IMR-90 (cell line): Measurements from ENCODE around the gene CTNND2. TPM values are rescaled to one million over a fixed set of nuclear protein-coding genes. Genes with fewer than 3 reads are reported as not detected.
"Not testable (repeated sequence)": the region's sequence is repeated elsewhere in the genome, so short reads cannot be mapped to it uniquely, and the experiment has no call there.

Source experiments
- ATAC-seq: fragments of 200-7000 bp; cut with Tn5 transposase; 2 replicates; pipeline ENCODE4 v1.9.1; 2020; ENCODE audit warnings: low read depth, mild to moderate bottlenecking, moderate library complexity
- BruUV-seq: library from RNA; stranded (reverse); fragments of 400-500 nt; replicated peaks from 2 replicates; lab custom pipeline; 2021; lab: Mats Ljungman, UMichigan
- CTCF ChIA-PET: fragments of 300-600 bp; formaldehyde crosslinking; extraction: SDS; loops from one replicate; lab custom pipeline; 2021; ENCODE audit warnings: antibody characterized with exemption; lab: Yijun Ruan, JAX
- POLR2A ChIA-PET: fragments of 300-600 bp; sonication (Branson Sonifier 250); formaldehyde crosslinking; loops from one replicate; lab custom pipeline; 2022; ENCODE audit warnings: antibody characterized with exemption; ENCODE audit not compliant: unreplicated experiment; lab: Charles Lee
- DNase-seq: peaks from one replicate; pipeline ENCODE4 v3.0.0; 2013
- H2AFZ ChIP-seq: replicated peaks from 2 replicates; pipeline ENCODE3; 2013; ENCODE audit warnings: low read length, mild to moderate bottlenecking; ENCODE audit not compliant: poor library complexity
- H2AK5ac ChIP-seq: 2 replicates; pipeline ENCODE4 v1.6.1; 2013; ENCODE audit warnings: low read depth, low read length, inconsistent platforms
- H2AK9ac ChIP-seq: replicated peaks from 2 replicates; pipeline ENCODE3; 2013; ENCODE audit warnings: mild to moderate bottlenecking, low read depth, low read length, moderate library complexity; ENCODE audit not compliant: poor library complexity
- H2BK120ac ChIP-seq: 2 replicates; pipeline ENCODE4 v1.6.1; 2013; ENCODE audit warnings: low read depth, low read length, inconsistent platforms
- H2BK15ac ChIP-seq: 3 replicates; pipeline ENCODE4 v1.6.1; 2013; ENCODE audit warnings: low read depth, low read length, inconsistent platforms
- H2BK20ac ChIP-seq: 2 replicates; pipeline ENCODE4 v1.6.1; 2013; ENCODE audit warnings: low read depth, mild to moderate bottlenecking, inconsistent platforms, low read length, moderate library complexity
- H2BK5ac ChIP-seq: 2 replicates; pipeline ENCODE4 v1.6.1; 2013; ENCODE audit warnings: mild to moderate bottlenecking, low read depth, low read length, inconsistent platforms; ENCODE audit not compliant: poor library complexity, severe bottlenecking
- H3K14ac ChIP-seq: replicated peaks from 2 replicates; pipeline ENCODE4 v1.6.1; 2013; ENCODE audit warnings: low read depth, low read length, inconsistent platforms
- H3K18ac ChIP-seq: 2 replicates; pipeline ENCODE4 v1.6.1; 2013; ENCODE audit warnings: low read depth, low read length, control low read depth
- H3K23ac ChIP-seq: 2 replicates; pipeline ENCODE4 v1.6.1; 2013; ENCODE audit warnings: low read depth, low read length, inconsistent platforms
- H3K27ac ChIP-seq: 2 replicates; pipeline ENCODE4 v1.5.1; 2013; ENCODE audit warnings: mild to moderate bottlenecking, control low read depth, low read length; ENCODE audit not compliant: insufficient read depth
- H3K27me3 ChIP-seq: 2 replicates; pipeline ENCODE4 v1.6.1; 2013; ENCODE audit warnings: low read length; ENCODE audit not compliant: control insufficient read depth, insufficient read depth
- H3K36me3 ChIP-seq: 2 replicates; pipeline ENCODE4 v1.6.1; 2013; ENCODE audit warnings: low read length, mixed read lengths; ENCODE audit not compliant: control insufficient read depth, insufficient read depth
- H3K4ac ChIP-seq: 2 replicates; pipeline ENCODE4 v1.6.1; 2013; ENCODE audit warnings: low read depth, low read length, inconsistent platforms
- H3K4me1 ChIP-seq: 2 replicates; pipeline ENCODE4 v1.6.1; 2013; ENCODE audit warnings: low read length, mixed read lengths; ENCODE audit not compliant: control insufficient read depth, insufficient read depth
- H3K4me2 ChIP-seq: 2 replicates; pipeline ENCODE4 v1.6.1; 2013; ENCODE audit warnings: low read depth, mild to moderate bottlenecking, control low read depth, low read length, moderate library complexity
- H3K4me3 ChIP-seq: 2 replicates; pipeline ENCODE4 v1.5.1; 2013; ENCODE audit warnings: low read depth, mild to moderate bottlenecking, control low read depth, low read length, moderate library complexity; ENCODE audit not compliant: insufficient read depth
- H3K56ac ChIP-seq: 2 replicates; pipeline ENCODE4 v1.6.1; 2013; ENCODE audit warnings: low read length, inconsistent platforms; ENCODE audit not compliant: insufficient read depth; ENCODE audit errors: extremely low read depth
- H3K79me1 ChIP-seq, 2 experiments: 2 replicates each; pipeline ENCODE4 v1.6.1; 2013; ENCODE audit warnings: low read length in 2 of 2, inconsistent platforms in 1 of 2, low read depth in 1 of 2
- H3K9ac ChIP-seq: 2 replicates; pipeline ENCODE4 v1.6.1; 2013; ENCODE audit warnings: low read depth, low read length, control low read depth
- H3K9me1 ChIP-seq: 2 replicates; pipeline ENCODE4 v1.6.1; 2013; ENCODE audit warnings: low read length, inconsistent platforms; ENCODE audit not compliant: insufficient read depth
- H3K9me3 ChIP-seq: 2 replicates; pipeline ENCODE4 v1.6.1; 2013; ENCODE audit warnings: low read length; ENCODE audit not compliant: control insufficient read depth, insufficient read depth
- H4K20me1 ChIP-seq: 2 replicates; pipeline ENCODE4 v1.6.1; 2013; ENCODE audit warnings: low read length, inconsistent platforms; ENCODE audit not compliant: insufficient read depth
- H4K5ac ChIP-seq: 2 replicates; pipeline ENCODE4 v1.6.1; 2013; ENCODE audit warnings: mild to moderate bottlenecking, low read depth, low read length, control low read depth
- H4K8ac ChIP-seq, 2 experiments: 2 replicates each; pipeline ENCODE4 v1.6.1; 2013; ENCODE audit warnings: low read depth in 2 of 2, low read length in 2 of 2, control low read depth in 1 of 2, inconsistent platforms in 1 of 2
- H4K91ac ChIP-seq: 2 replicates; pipeline ENCODE4 v1.6.1; 2013; ENCODE audit warnings: low read depth, low read length, inconsistent platforms; ENCODE audit not compliant: insufficient read depth
- CTCF ChIP-seq: conservative IDR thresholded peaks from 2 replicates; pipeline ENCODE4 v1.5.1; 2012; ENCODE audit warnings: mild to moderate bottlenecking, low read depth, low read length, improper control_type of control experiment
- NFE2L2 ChIP-seq: fragments of 150-350 bp; IDR thresholded peaks from 2 replicates; pipeline ENCODE4 v1.6.1; 2016; ENCODE audit warnings: low read depth, mild to moderate bottlenecking, low read length
- POLR2A ChIP-seq: IDR thresholded peaks from 2 replicates; pipeline ENCODE4 v1.6.1; 2012; ENCODE audit warnings: mild to moderate bottlenecking, low read depth, low read length
- WGBS, 2 experiments: methylation state at CpG; one replicate each; pipeline versions ENCODE4 v1.1.5 to v1.1.7; 2013; ENCODE audit warnings: missing lambda C conversion rate in 2 of 2; ENCODE audit not compliant: insufficient read length in 1 of 2; ENCODE audit errors: extremely low coverage in 2 of 2; 5-methylcytosine and 5-hydroxymethylcytosine counted together
- dilution Hi-C: fragments of 300-500 bp; cut with HindIII; formaldehyde crosslinking; loops from one replicate; pipeline ENCODE4 v1.14.3; 2018; ENCODE audit warnings: low sequenced_read_pairs; ENCODE audit not compliant: unreplicated experiment
- in situ Hi-C: fragments of 300-500 bp; cut with MboI; formaldehyde crosslinking; loops from 3 replicates; pipeline ENCODE4 v1.14.3; 2019; ENCODE audit warnings: low sequenced_read_pairs, inconsistent platforms, mixed read lengths
- intact Hi-C: fragments of 100-400 bp; cut with micrococcal nuclease; formaldehyde crosslinking; loops from 2 replicates; pipeline ENCODE4 v1.10.0; 2022
- polyA plus RNA-seq, 3 experiments: library from polyadenylated mRNA; depleted of rRNA; stranded (reverse); fragments of >200 nt; gene quantifications; 2 replicates each; pipeline ENCODE4 v1.2.3, GENCODE V29; 2012; ENCODE audit warnings: low replicate concordance in 1 of 3
- total RNA-seq: library from RNA; depleted of rRNA; stranded (reverse); fragments of >200 nt; gene quantifications from 2 replicates; pipeline ENCODE4 v1.2.3, GENCODE V29; 2012

Gene CTNND2
- total and polyA plus RNA-seq, 2 of the 4 experiments (the other 2 are of a cell fraction): not detected

GRCh38 chr5:11851416-11851815 lies 52.8 kb downstream of the CTNND2 start:
- intact Hi-C loops: no loop called here
- Histone ChIP-seq H4K8ac (no peak overlapping the region), H3K4ac (no peak overlapping the region), H3K18ac (no peak overlapping the region), H3K4me2 (no peak overlapping the region), H4K20me1 (no peaks in the 10 kb centered on the region), H3K9ac (no peak overlapping the region), H4K91ac (no peak overlapping the region), H3K27ac (no peak overlapping the region), H2AFZ (no peak overlapping the region), H2BK120ac (no peak overlapping the region), H3K36me3 (no peaks in the 10 kb centered on the region), H3K14ac (no peak overlapping the region), H2BK20ac (no peak overlapping the region), H3K9me1 (no peaks in the 10 kb centered on the region), H3K56ac (no peak overlapping the region), H3K79me1 (no peaks in the 10 kb centered on the region), H2AK9ac (no peak overlapping the region), H3K23ac (no peak overlapping the region), H3K9me3 (peaks cover 10% of the 10 kb centered on the region), H2BK15ac (no peak overlapping the region), H2AK5ac (no peak overlapping the region), H3K4me1 (no peaks in the 10 kb centered on the region), H3K4me3 (no peak overlapping the region), H4K5ac (no peak overlapping the region), H2BK5ac (no peak overlapping the region), H3K27me3 (no peaks in the 10 kb centered on the region)
- no peak for TF ChIP-seq CTCF
- TF ChIP-seq POLR2A: no peak
- no peak for TF ChIP-seq NFE2L2
- WGBS, 2 experiments: no CpG with 5 or more reads among the region's 2 CpGs
- dilution Hi-C loops: no loop called here
- BruUV-seq: no TSS peak
- POLR2A ChIA-PET: no interaction called here
- ATAC-seq (no peak), DNase-seq (no peak)
- in situ Hi-C loops: no loop called here
- CTCF ChIA-PET: no interaction called here

- H3K36me3 ChIP-seq, H4K8ac ChIP-seq, H2BK15ac ChIP-seq, H3K23ac ChIP-seq, H3K4me3 ChIP-seq, H2BK120ac ChIP-seq, CTCF ChIA-PET, H3K27me3 ChIP-seq, H3K4ac ChIP-seq, H2AK5ac ChIP-seq, H2BK5ac ChIP-seq, H3K14ac ChIP-seq, H3K27ac ChIP-seq, H3K18ac ChIP-seq, DNase-seq, intact Hi-C loops, H3K9me3 ChIP-seq, H3K4me1 ChIP-seq, H3K9ac ChIP-seq, H2AK9ac ChIP-seq, H2AFZ ChIP-seq, H4K20me1 ChIP-seq, in situ Hi-C loops, POLR2A ChIA-PET, H4K5ac ChIP-seq, H4K91ac ChIP-seq, ATAC-seq, H3K79me1 ChIP-seq, H3K9me1 ChIP-seq, H3K4me2 ChIP-seq, H2BK20ac ChIP-seq, H3K56ac ChIP-seq, BruUV-seq, dilution Hi-C loops: not testable (repeated sequence)
- WGBS, 2 experiments: no CpG with 5 or more reads among the region's 1 CpG
These were observed 75.7 kb downstream of the CTNND2 start for GRCh38 chr5:11828566-11828965.
